ENCODE results near the gene DDC. TPM values are rescaled to one million over a fixed set of nuclear protein-coding genes. Genes with fewer than 3 reads are reported as not detected.

Gene DDC
- total RNA-seq, 2 donors from 2014 or later: 0.85 TPM; not detected in 1

DNA sequence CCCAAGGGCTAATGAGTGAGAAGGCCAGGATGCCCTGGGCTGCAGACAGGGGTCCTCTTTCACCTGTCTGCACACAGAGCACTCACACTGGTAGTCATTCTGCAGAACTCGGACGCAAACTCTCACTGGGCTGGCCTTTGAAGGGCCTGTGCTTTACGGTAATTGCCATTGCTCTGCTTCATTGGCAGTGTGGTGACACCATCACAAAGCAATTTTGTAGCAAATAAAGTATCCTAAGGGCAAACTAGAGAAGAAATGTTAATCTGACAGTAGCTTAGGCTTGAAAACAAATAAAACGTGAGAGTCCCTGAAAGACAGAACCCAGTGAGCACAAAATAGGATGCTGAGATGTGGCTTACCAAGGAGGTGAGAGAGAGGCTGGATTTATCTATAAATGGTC lies 84.4 kb downstream of the DDC start:
- ATAC-seq (ENCODE audit: insufficient number of reproducible peaks, low FRiP score, low read depth): no peak

DNA sequence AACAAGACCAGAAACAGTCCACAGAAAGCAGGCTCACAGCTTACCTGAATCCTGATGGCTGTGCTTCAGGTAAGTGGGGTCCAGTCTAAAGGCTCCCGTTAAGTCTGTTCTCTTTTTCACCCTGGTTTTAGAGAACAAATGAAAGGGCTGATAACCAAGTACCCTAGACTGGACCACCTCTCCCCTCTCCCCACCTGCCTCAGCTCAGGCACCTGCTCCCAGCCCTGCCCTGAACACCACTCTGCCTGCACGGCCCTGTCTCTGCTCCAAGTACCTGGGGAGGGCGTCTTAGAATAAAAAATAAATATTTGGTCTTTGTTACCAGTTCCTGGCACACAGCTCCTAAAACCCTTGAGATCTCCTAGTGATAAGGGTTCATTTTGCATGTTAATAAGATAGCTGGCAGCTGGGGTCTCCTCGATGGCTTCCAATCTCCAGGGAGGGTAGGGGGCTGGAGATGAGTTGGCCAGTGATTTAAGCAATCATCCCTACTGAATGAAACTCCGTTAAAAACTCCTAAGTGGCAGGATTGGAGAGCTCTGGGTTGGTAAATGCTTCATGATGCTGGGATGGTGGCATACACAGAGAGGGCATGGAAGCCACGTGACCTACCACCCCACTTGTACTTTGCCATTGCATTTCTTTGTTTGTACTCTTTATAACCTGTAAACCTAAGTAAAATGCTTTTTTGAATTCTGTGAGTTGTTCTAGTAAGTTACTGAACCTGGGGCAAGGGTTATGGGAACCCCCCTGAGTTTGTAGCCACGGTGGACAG lies 85.3 kb downstream of the DDC start:
- H3K27me3 ChIP-seq (replicated peaks; ENCODE audit: insufficient read depth): no peaks in the 10 kb centered on the region
- DNase-seq (ENCODE audit: low spot score) (no peak), ATAC-seq (ENCODE audit: insufficient number of reproducible peaks, low FRiP score, low read depth) (no peak)
- no peaks in the 10 kb centered on the region for H3K36me3 ChIP-seq
- H3K4me1 ChIP-seq (ENCODE audit: control insufficient read depth in 1 of 2, low read depth in 2 of 2): no peaks in the 10 kb centered on the region
- H3K9me3 ChIP-seq: no peaks in the 10 kb centered on the region
- TF ChIP-seq, protein P1, sequence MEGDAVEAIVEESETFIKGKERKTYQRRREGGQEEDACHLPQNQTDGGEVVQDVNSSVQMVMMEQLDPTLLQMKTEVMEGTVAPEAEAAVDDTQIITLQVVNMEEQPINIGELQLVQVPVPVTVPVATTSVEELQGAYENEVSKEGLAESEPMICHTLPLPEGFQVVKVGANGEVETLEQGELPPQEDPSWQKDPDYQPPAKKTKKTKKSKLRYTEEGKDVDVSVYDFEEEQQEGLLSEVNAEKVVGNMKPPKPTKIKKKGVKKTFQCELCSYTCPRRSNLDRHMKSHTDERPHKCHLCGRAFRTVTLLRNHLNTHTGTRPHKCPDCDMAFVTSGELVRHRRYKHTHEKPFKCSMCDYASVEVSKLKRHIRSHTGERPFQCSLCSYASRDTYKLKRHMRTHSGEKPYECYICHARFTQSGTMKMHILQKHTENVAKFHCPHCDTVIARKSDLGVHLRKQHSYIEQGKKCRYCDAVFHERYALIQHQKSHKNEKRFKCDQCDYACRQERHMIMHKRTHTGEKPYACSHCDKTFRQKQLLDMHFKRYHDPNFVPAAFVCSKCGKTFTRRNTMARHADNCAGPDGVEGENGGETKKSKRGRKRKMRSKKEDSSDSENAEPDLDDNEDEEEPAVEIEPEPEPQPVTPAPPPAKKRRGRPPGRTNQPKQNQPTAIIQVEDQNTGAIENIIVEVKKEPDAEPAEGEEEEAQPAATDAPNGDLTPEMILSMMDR (IDR thresholded peaks at IDR 0.05): no peak
- H3K4me3 ChIP-seq: no peak overlapping the region
- H3K27ac ChIP-seq: no peak overlapping the region

More for the DNA sequence above, 84.4 kb downstream of the DDC start:
- TF ChIP-seq, protein P1 (IDR thresholded peaks at IDR 0.05): no peak
- Histone ChIP-seq H3K27ac (no peak overlapping the region), H3K4me1 (ENCODE audit: control insufficient read depth in 1 of 2, low read depth in 2 of 2) (no peaks in the 10 kb centered on the region), H3K27me3 (replicated peaks; ENCODE audit: insufficient read depth) (no peaks in the 10 kb centered on the region), H3K36me3 (no peaks in the 10 kb centered on the region), H3K9me3 (no peaks in the 10 kb centered on the region), H3K4me3 (no peak overlapping the region)
- no peak for DNase-seq (ENCODE audit: low spot score)

DNA sequence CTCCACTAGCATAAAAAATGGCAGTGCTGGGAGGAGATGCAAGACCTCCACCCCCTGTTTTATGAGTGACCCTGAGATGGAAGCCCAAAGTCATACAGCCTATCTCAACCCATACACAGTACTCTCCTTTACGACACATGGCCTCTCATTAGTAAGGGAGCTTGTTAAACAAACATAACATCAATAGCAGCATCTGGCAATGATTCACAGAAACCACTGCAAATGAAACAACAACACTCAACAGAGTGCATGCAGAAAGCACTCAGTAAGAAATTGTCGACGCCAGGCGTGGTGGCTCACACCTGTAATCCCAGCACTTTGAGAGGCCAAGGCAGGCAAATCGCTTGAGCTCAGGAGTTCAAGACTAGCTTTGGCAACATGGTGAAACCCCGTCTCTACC lies 87.6 kb downstream of the DDC start:
- Histone ChIP-seq H3K36me3 (no peaks in the 10 kb centered on the region), H3K27me3 (replicated peaks; ENCODE audit: insufficient read depth) (no peaks in the 10 kb centered on the region), H3K4me3 (no peak overlapping the region), H3K9me3 (no peaks in the 10 kb centered on the region), H3K27ac (no peak overlapping the region), H3K4me1 (ENCODE audit: control insufficient read depth in 1 of 2, low read depth in 2 of 2) (no peaks in the 10 kb centered on the region)
- DNase-seq (ENCODE audit: low spot score) (no peak), ATAC-seq (ENCODE audit: insufficient number of reproducible peaks, low FRiP score, low read depth) (no peak)
- TF ChIP-seq, protein P1 (IDR thresholded peaks at IDR 0.05): no peak

DNA sequence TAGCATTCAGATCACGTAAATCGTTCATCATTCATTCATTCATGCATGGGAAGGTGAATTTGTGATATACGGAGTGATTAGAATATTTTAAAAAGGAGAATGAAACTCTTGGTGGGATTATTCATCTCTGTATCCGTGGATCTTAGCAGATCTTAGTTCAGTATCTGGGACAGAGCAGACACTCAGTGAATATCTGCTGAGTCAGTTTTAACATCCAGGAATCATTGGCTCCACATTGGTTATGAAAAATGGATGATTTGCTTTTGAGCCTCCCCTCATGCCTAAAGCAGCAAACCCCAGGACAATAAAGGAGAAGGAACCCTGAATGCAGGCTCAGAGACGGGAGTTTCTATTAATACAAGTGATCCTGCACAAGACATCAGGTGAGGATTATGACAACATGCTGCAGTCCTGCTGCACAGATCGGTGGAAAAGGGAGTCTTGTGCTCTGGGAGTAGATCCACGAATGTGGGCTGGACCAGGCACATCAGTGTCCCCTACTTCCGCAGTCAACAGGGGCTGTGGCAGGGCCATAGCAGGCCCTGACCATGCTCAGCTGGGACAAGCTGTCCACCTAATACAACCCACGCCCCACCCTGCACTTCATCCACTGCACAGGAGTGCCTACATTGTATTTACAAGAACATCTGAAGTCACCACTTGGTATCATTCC lies 88.1 kb downstream of the DDC start:
- no peaks in the 10 kb centered on the region for H3K4me1 ChIP-seq (ENCODE audit: control insufficient read depth in 1 of 2, low read depth in 2 of 2)
- H3K9me3 ChIP-seq: no peaks in the 10 kb centered on the region
- DNase-seq (ENCODE audit: low spot score) (no peak), ATAC-seq (ENCODE audit: insufficient number of reproducible peaks, low FRiP score, low read depth) (no peak)
- H3K4me3 ChIP-seq: no peak overlapping the region
- H3K27ac ChIP-seq: no peak overlapping the region
- TF ChIP-seq, protein P1 (IDR thresholded peaks at IDR 0.05): no peak
- no peaks in the 10 kb centered on the region for H3K27me3 ChIP-seq (replicated peaks; ENCODE audit: insufficient read depth)
- no peaks in the 10 kb centered on the region for H3K36me3 ChIP-seq

DNA sequence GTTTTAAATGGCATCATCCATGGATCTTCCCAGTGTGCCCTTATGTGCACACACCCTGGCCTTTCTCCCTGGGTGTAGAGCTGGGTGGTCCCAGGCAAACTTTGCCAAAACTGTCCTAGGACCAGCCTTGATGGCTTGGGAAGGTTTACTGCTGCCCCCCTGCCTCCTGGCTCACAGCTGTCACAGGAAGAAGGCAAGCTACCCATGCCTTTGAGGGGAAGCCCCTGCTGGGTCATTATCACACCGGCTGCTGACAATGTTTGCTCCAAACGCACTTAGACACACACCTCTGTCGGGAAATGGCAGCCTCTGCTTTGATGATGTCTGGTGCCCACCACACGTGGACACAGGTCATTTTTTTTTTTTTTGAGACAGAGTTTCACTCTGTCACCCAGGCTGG lies 89.9 kb downstream of the DDC start:
- DNase-seq (ENCODE audit: low spot score) (no peak), ATAC-seq (ENCODE audit: insufficient number of reproducible peaks, low FRiP score, low read depth) (no peak)
- no peaks in the 10 kb centered on the region for H3K36me3 ChIP-seq
- no peak overlapping the region for H3K4me3 ChIP-seq
- TF ChIP-seq, protein P1 (IDR thresholded peaks at IDR 0.05): no peak
- H3K4me1 ChIP-seq (ENCODE audit: control insufficient read depth in 1 of 2, low read depth in 2 of 2): no peaks in the 10 kb centered on the region
- H3K27me3 ChIP-seq (replicated peaks; ENCODE audit: insufficient read depth): no peaks in the 10 kb centered on the region
- no peaks in the 10 kb centered on the region for H3K9me3 ChIP-seq
- H3K27ac ChIP-seq: no peak overlapping the region

Data from thoracic aorta (tissue), 2 donors.